Measurements from ENCODE around the gene NOTCH1.

DNA sequence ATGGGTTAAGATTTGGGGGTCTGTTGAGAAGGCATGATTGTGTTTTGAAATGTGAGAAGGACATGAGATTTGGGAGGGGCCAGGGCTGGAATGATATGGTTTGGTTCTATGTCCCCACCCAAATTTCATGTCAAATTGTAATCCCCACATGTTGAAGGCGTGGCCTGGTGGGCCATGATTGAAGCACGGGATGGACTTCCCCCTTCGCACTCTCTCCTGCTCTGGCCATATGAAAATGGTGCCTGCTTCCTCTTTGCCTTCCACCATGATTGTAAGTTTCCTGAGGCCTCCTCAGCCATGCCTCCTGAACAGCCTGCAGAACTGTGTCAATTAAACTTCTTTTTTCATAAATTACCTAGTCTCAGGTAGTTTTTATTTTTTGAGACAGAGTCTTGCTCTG lies 14.7 kb upstream of the NOTCH1 start:
- TF ChIP-seq POLR2A (IDR thresholded peaks at IDR 0.05; ENCODE audit: low read depth, low read length) (no peak), TAF1 (IDR thresholded peaks at IDR 0.05; ENCODE audit: borderline replicate concordance, low read depth, low read length) (no peak)

All from GM12892 (cell line).